ENCODE results near the gene PCLAF.
"Not testable (repeated sequence)": the region's sequence is repeated elsewhere in the genome, so short reads cannot be mapped to it uniquely, and the experiment has no call there.

Gene PCLAF, protein sequence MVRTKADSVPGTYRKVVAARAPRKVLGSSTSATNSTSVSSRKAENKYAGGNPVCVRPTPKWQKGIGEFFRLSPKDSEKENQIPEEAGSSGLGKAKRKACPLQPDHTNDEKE

DNA sequence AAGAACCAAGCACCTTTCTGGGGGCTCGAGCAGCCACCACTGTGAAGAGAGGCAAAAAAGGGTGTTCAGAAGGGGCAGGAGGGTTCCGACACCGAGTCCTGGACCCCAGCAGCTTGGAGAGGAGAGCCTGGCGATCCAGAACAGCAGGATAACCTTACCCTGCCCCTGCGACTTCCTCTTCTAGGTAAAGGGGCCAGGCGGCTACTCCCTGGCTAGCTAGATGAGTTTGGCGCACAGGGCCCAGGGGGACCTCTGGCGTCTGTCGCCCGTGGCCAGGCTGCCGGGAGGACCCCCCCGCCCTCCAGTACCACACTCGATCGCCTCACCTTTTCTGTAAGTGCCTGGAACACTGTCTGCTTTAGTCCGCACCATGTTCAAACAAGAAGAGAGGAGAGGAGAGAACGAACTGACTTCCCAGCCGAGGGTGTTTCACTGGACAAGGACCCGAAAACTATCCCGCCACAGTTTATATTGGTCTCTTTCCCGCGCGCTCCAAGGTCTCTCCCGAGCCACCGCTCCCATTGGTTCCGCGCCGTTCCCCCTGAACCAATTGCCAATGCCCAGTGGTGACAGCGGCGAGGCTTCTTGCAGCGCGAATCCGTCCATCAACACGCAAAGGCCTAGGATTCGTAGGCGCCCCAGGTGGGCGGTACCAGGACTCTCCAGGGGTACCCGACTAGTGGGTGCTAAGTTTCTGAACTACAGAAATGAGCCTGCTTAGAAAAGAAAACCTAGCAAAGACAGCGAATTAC lies at the start of gene PCLAF:
Gene PCLAF, minus strand, starts transcription at position 442 of the 752 bp plus-strand sequence. Its CDS starts 70 bp downstream, at position 372.
- H3K4me1 Mint-ChIP-seq (ENCODE audit: low read depth), result peaks cover 22% of the 10 kb centered on the region
- peaks cover 4% of the 10 kb centered on the region for H3K36me3 Mint-ChIP-seq (ENCODE audit: low read depth)
- no peaks in the 10 kb centered on the region for H3K9me3 Mint-ChIP-seq
- H3K4me3 Mint-ChIP-seq, result peak within 1 kb of the TSS; percentile 94
- H3K27ac Mint-ChIP-seq, result peak within 1 kb of the TSS; percentile 92
- H3K27me3 Mint-ChIP-seq (ENCODE audit: low read depth), result no peaks in the 10 kb centered on the region

DNA sequence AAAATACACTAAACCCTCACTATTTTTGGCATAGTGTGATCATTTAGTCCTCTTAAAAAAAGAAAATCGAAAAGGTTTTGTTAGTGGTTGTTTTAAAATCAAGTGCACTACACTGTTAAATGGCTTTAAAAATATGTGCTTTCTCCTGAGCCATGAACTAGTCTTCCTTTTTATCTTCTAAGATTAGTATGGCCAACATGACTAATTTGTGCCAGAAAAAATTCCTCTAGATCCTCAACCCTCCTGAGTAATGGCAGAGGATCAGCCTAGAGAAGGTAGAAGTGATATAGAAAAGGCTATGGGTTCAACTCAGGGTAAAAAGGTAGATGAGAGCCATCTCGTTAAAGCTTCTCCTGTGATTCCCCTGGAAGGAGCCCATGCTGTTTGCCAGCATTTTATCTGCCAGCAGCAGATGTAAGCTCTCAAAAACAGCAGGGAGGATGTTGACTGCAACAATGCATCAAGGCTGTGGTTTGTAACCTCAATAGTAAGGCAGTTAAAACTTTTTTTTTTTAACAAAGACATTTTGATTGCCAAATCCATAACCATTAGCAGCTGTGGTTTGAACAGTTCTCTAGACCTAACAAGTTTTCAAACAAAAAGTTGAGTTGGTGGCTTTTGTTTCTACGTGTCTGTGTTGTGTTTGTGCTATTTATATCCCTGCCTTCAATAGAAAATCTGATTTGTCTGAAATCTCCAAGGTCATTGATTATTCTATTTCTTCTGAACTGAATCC lies 48.9 kb upstream of the PCLAF start:
- Mint-ChIP-seq H3K9me3 (no peaks in the 10 kb centered on the region), H3K27ac (peak overlapping the region; percentile 83), H3K4me3 (peak overlapping the region; percentile 27), H3K4me1 (ENCODE audit: low read depth) (peaks cover 20% of the 10 kb centered on the region), H3K27me3 (ENCODE audit: low read depth) (no peaks in the 10 kb centered on the region), H3K36me3 (ENCODE audit: low read depth) (peaks cover 20% of the 10 kb centered on the region)

DNA sequence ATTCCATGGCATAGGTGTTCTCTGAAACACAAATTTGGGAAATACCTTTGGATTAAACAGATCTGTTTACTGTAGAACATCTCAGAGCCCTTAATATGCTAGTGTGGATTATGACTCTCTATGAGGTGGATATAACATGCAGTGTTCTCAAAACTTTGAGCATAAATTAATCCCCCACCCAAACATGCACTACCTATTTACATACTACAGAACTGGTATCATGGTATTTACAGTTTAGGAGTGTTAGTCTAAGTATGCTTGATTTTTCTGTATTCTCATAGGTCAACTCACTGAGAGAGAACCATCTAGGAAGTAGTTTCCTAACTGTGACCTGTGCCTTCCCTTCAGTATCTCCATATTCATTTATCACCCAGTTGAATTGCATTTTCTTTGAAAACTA lies 48.2 kb upstream of the PCLAF start:
- Mint-ChIP-seq H3K9me3 (no peaks in the 10 kb centered on the region), H3K27ac (peak overlapping the region; percentile 83), H3K4me3 (peak overlapping the region; percentile 27), H3K27me3 (ENCODE audit: low read depth) (no peaks in the 10 kb centered on the region), H3K36me3 (ENCODE audit: low read depth) (peaks cover 19% of the 10 kb centered on the region), H3K4me1 (ENCODE audit: low read depth) (peaks cover 20% of the 10 kb centered on the region)

DNA sequence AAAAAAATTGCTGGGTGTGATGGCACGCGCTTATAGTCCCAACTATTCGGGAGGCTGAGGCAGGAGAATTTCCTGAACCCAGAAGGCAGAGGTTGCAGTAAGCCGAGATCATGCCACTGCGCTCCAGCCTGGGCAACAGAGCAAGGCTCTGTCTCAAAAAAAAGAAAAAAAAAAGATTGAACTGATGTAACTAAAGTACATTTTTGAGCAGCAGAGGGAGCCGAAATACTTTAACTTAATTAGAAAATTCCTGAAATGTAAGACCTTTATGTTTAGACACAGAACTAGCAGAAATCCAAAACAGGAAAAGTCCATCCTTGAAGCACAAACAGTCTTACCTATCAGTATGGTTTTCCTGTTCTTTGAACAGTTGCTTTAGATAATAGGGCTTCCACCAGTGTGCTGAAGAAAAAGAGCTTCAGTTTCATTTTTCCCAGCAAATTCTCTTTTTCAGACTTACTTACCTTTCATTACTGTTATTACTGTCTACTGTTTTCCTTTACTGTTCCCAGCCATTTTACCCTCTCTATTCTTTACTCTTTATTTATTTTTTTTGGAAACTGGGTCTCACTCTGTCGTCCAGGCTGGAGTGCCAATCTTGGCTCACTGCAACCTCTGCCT lies 45.7 kb upstream of the PCLAF start:
- Mint-ChIP-seq H3K27me3 (ENCODE audit: low read depth) (no peaks in the 10 kb centered on the region), H3K9me3 (no peaks in the 10 kb centered on the region), H3K27ac (peak overlapping the region; percentile 63), H3K4me1 (ENCODE audit: low read depth) (peaks cover 20% of the 10 kb centered on the region), H3K36me3 (ENCODE audit: low read depth) (peaks cover 24% of the 10 kb centered on the region), H3K4me3 (no peak overlapping the region)

DNA sequence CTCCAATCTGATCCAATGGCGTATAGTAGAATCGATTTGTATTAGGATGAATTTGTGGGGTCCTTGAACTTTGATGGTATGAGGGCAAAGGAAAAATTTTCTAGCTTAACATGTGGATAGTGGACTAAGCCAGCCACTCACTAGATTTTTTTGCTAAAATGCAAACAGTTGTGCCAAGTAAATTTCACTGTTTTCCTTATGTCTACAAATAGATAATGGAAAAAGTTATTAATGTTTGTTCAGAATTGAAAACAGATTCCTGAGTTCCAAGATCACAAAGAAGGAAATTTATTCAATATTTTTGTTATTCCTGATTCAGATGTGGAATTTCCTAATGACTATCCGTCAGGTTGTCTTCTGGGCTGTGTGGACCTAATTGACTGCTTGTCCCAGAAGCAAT lies 44.0 kb upstream of the PCLAF start:
- Mint-ChIP-seq H3K36me3 (ENCODE audit: low read depth) (peaks cover 20% of the 10 kb centered on the region), H3K9me3 (no peaks in the 10 kb centered on the region)

DNA sequence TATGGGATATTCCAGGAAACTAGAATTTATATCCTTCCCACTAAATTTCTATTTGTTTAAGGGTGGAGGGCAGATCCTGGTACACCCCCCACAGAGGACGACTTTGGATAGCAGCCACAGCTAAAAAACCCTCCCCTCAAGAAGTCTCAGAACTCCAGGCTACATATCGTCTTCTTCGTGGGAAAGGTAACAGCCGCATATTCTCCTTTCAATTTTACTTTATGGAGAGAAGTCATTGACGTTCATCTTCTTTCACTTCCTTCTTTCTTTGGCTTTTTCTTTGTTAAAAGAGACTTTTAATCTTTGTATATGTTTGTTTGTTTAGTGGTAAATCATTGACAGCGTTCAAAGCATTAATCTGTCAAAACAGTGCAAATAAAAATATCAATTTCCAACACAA lies 42.7 kb upstream of the PCLAF start:
- Mint-ChIP-seq H3K4me3 (no peak overlapping the region), H3K4me1 (ENCODE audit: low read depth) (peaks cover 7% of the 10 kb centered on the region), H3K9me3 (no peaks in the 10 kb centered on the region), H3K27ac (no peak overlapping the region), H3K36me3 (ENCODE audit: low read depth) (peaks cover 17% of the 10 kb centered on the region), H3K27me3 (ENCODE audit: low read depth) (no peaks in the 10 kb centered on the region)

More for the DNA sequence above, 44.0 kb upstream of the PCLAF start:
- Mint-ChIP-seq H3K4me1 (ENCODE audit: low read depth) (peaks cover 15% of the 10 kb centered on the region), H3K4me3 (no peak overlapping the region), H3K27ac (no peak overlapping the region), H3K27me3 (ENCODE audit: low read depth) (no peaks in the 10 kb centered on the region)

DNA sequence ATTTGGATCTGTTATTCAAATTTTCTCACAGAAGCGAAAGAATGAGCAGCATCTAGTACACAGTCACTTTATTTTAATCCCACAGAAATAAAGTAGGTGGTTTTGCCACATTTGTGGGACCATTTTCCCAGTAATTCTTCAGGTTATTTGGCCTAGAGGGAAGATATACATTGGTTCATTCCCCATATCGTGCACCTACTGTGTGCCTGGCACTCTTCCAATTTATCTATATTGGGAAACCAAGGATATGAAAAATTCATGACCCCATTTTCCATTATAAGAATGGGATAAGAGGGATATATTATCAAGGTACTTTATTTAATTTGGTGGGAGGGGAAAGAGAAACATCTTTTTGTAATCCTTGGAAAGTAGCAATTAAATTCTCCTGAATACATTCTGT lies 41.5 kb upstream of the PCLAF start:
- no peak overlapping the region for H3K27ac Mint-ChIP-seq

DNA sequence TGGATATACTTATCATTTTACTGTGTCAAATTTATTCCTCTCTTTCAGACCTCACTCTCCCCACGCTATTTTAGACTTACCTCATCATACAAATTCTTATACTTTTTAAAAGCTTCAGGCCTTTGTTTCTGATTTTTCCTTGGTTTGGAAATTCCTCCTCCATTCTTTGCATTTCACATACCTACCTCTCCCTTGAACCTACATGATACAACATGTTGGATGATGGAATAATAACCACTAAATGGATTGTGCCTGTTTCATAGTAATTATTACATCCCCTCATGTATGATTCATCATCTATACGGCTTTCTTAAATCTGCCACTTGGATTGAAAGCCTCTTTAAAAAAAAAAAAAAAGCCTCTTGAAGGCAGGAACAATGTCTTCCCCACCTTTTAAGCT lies 31.0 kb upstream of the PCLAF start:
- no peaks in the 10 kb centered on the region for H3K9me3 Mint-ChIP-seq
- peaks cover 42% of the 10 kb centered on the region for H3K36me3 Mint-ChIP-seq (ENCODE audit: low read depth)
- no peak overlapping the region for H3K27ac Mint-ChIP-seq
- H3K4me1 Mint-ChIP-seq (ENCODE audit: low read depth), result no peaks in the 10 kb centered on the region
- no peaks in the 10 kb centered on the region for H3K27me3 Mint-ChIP-seq (ENCODE audit: low read depth)
- no peak overlapping the region for H3K4me3 Mint-ChIP-seq

More for the DNA sequence above, 41.5 kb upstream of the PCLAF start:
- H3K4me3 Mint-ChIP-seq, result no peak overlapping the region
- peaks cover 22% of the 10 kb centered on the region for H3K36me3 Mint-ChIP-seq (ENCODE audit: low read depth)
- H3K9me3 Mint-ChIP-seq, result no peaks in the 10 kb centered on the region
- no peaks in the 10 kb centered on the region for H3K27me3 Mint-ChIP-seq (ENCODE audit: low read depth)
- H3K4me1 Mint-ChIP-seq (ENCODE audit: low read depth), result peaks cover 6% of the 10 kb centered on the region

DNA sequence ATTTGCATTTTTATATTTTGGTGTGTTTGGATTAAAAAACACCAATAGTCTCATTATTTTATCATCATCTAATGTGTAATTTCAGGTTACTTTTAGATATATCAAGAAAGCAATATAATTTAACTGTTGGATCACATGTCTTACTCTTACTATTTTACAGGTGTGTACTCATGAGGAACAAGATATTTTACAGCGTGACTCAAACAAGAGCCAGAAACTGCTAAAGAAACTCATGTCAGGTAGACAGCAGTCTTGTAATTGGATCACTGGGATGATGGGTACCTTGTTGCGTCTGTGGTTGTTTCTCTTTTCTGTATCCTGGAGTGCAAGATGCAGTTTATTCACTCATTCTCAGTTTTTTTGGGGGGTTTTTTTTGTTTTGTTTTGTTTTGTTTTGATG lies 19.3 kb upstream of the PCLAF start:
- peaks cover 26% of the 10 kb centered on the region for H3K36me3 Mint-ChIP-seq (ENCODE audit: low read depth)
- H3K9me3 Mint-ChIP-seq, result no peaks in the 10 kb centered on the region
- no peak overlapping the region for H3K27ac Mint-ChIP-seq

DNA sequence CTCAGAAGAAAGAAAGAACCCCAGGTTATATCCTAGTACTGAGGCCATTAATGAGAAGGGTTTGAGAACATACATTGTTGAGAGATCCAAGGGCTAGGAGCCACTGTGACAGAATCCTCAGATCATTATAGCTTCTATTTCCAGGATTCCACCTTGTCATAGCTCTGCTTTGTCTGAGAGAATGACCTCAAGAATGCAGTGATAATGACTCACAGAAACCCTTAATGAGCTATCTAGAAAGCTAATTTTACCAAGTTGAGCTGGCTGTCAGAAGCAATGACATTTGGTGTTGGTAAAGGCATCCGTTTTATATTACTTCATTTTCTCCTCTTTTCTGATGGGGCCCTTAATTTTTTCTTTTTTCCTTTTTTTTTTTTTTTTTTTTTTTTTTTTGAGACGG lies 17.3 kb upstream of the PCLAF start:
- Mint-ChIP-seq H3K27ac (no peak overlapping the region), H3K4me3 (no peak overlapping the region), H3K36me3 (ENCODE audit: low read depth) (peaks cover 31% of the 10 kb centered on the region), H3K9me3 (no peaks in the 10 kb centered on the region), H3K27me3 (ENCODE audit: low read depth) (no peaks in the 10 kb centered on the region), H3K4me1 (ENCODE audit: low read depth) (peaks cover 4% of the 10 kb centered on the region)

More for the DNA sequence above, 19.3 kb upstream of the PCLAF start:
- no peaks in the 10 kb centered on the region for H3K27me3 Mint-ChIP-seq (ENCODE audit: low read depth)
- no peak overlapping the region for H3K4me3 Mint-ChIP-seq
- H3K4me1 Mint-ChIP-seq (ENCODE audit: low read depth), result no peaks in the 10 kb centered on the region

DNA sequence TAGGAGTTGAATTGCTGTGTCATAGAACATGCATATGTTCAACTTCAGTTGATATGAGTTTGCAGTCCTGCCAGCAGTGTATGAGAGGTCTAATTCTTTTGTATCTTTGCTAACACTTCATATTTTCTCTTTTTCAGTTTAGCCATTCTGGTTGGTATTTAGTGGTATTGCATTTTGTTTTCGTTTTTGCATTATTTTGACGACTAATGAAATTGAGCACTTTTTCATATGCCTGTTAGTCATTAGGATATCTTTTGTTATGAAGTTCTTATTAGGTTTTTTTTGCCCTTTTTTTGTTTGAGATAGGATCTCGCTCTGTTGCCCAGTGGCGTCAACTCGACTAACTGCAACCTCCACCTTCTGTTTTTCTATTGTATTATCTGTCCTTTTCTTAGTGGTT lies 15.5 kb upstream of the PCLAF start:
- no peak overlapping the region for H3K4me3 Mint-ChIP-seq
- peaks cover 31% of the 10 kb centered on the region for H3K36me3 Mint-ChIP-seq (ENCODE audit: low read depth)
- no peak overlapping the region for H3K27ac Mint-ChIP-seq
- no peaks in the 10 kb centered on the region for H3K27me3 Mint-ChIP-seq (ENCODE audit: low read depth)
- H3K9me3 Mint-ChIP-seq, result no peaks in the 10 kb centered on the region
- H3K4me1 Mint-ChIP-seq (ENCODE audit: low read depth), result peaks cover 6% of the 10 kb centered on the region

DNA sequence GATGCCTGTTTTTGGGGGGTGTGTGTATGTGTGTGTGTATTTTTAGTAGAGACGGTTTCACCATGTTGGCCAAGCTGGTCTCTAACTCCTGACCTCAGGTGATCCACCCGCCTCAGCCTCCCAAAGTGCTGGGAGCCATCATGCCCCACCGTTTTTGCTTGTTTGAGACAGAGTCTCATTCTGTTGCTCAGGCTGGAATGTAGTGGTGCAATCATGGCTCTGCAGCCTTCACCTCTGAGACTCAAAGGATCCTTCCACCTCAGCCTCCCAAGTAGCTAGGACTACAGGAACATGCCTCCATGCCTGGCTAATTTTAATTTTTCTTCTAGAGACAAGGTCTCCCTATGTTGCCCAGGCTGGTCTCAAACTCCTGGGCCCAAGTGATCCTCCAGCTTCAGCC lies 11.2 kb upstream of the PCLAF start:
- not testable (repeated sequence) for H3K4me3 Mint-ChIP-seq; H3K27ac Mint-ChIP-seq; H3K27me3 Mint-ChIP-seq (ENCODE audit: low read depth); H3K9me3 Mint-ChIP-seq
- peaks cover 21% of the 10 kb centered on the region for H3K4me1 Mint-ChIP-seq (ENCODE audit: low read depth)
- H3K36me3 Mint-ChIP-seq (ENCODE audit: low read depth), result peaks cover 24% of the 10 kb centered on the region

DNA sequence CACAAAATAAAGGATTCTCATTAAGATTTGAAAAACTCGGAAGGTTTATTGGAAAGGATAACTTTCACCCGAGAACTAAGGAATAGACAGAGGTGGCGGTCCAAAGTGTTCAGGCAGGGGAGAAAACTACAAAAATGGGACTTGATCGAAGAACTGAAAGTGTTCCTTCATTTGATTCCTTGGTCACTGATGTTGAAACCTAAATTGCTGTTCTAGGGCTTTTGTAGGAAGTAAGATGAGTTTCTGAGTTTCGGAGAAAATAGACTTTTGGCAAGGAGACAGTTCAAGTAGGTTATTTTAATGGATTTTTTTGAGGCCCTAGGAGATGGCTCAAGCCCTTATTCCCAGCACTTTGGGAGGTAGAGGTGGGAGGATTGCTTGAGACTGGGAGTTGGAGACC lies 7.8 kb upstream of the PCLAF start:
- Mint-ChIP-seq H3K27me3 (ENCODE audit: low read depth) (no peaks in the 10 kb centered on the region), H3K4me3 (peak overlapping the region; percentile 82), H3K27ac (no peak overlapping the region), H3K9me3 (no peaks in the 10 kb centered on the region), H3K36me3 (ENCODE audit: low read depth) (peaks cover 10% of the 10 kb centered on the region), H3K4me1 (ENCODE audit: low read depth) (peaks cover 18% of the 10 kb centered on the region)

DNA sequence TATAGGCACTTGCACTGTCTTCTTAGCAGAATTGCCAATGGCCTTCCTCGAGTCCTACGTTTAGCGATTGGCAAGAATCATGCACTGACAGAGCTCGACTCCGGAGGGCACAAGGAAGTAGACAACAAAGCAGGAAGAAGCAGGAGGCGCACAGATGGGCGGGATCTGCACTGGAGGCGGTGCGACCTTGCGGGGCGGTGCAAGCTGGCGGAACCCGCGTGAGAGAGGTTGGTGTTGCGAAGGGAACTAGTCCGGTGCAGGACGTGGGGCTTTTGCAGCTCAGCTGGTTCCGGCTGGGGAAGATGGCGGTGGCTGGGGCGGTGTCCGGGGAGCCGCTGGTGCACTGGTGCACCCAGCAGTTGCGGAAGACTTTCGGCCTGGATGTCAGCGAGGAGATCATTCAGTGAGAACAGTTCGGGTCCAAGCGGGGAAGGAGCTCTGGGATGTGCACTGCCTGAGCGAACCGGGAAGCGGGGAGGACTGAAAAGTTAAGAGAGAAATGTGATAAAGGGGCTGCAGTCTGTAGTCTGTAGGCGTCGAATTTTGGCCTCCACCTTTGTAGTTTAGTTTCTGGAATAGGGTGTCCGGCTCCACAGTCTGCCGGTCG lies 6.4 kb upstream of the PCLAF start, which contains the start of gene TRIP4:
Gene TRIP4, plus strand, starts transcription at position 275 of the 607 bp plus-strand sequence. Its CDS starts 28 bp downstream, at position 303.
- no peaks in the 10 kb centered on the region for H3K27me3 Mint-ChIP-seq (ENCODE audit: low read depth)
- H3K27ac Mint-ChIP-seq, result peak within 1 kb of the TSS; percentile 96
- peak within 1 kb of the TSS; percentile 96 for H3K4me3 Mint-ChIP-seq
- peaks cover 6% of the 10 kb centered on the region for H3K36me3 Mint-ChIP-seq (ENCODE audit: low read depth)
- H3K4me1 Mint-ChIP-seq (ENCODE audit: low read depth), result peaks cover 17% of the 10 kb centered on the region
- no peaks in the 10 kb centered on the region for H3K9me3 Mint-ChIP-seq

All from T-helper 1 cell treated with Interleukin-12 subunit alpha and Interleukin-12 subunit beta and Interleukin-4 antibody, amounts not matched to agents 30 μg/mL and 1 μg/mL, for 36 hours (primary cell).